Upper lobe of right lung (tissue), 1 donor: ENCODE measurements around the gene PAK5. TPM values are rescaled to one million over a fixed set of nuclear protein-coding genes. Genes with fewer than 3 reads are reported as not detected.

ENCODE experiments used
- ATAC-seq: fragments of 200-7000 bp; cut with Tn5 transposase; one replicate; pipeline ENCODE4 v1.9.1; 2020; ENCODE audit warnings: mild to moderate bottlenecking, moderate library complexity
- DNase-seq: peaks from one replicate; pipeline ENCODE4 v3.0.0-alpha.2; 2020
- H3K27ac ChIP-seq: fragments of 200-600 bp; one replicate; pipeline ENCODE4 v1.8.0; 2022
- H3K27me3 ChIP-seq: fragments of 200-600 bp; one replicate; pipeline ENCODE4 v1.8.0; 2022; ENCODE audit warnings: mild to moderate bottlenecking
- H3K36me3 ChIP-seq: fragments of 200-600 bp; one replicate; pipeline ENCODE4 v1.8.0; 2022
- H3K4me1 ChIP-seq: fragments of 200-600 bp; one replicate; pipeline ENCODE4 v1.8.0; 2022
- H3K4me3 ChIP-seq: fragments of 200-600 bp; one replicate; pipeline ENCODE4 v1.8.0; 2022; ENCODE audit warnings: mild to moderate bottlenecking
- H3K9me3 ChIP-seq: fragments of 200-600 bp; one replicate; pipeline ENCODE4 v1.8.0; 2022
- CTCF ChIP-seq: fragments of 200-600 bp; IDR thresholded peaks from one replicate; pipeline ENCODE4 v1.8.0; 2022; ENCODE audit warnings: antibody characterized with exemption
- intact Hi-C: fragments of 100-400 bp; cut with DNase I; formaldehyde crosslinking; loops from one replicate; pipeline ENCODE4 v1.11.0; 2022
- total RNA-seq: library from RNA; stranded (reverse); fragmentation: NEBNext Ultra II Directional; extraction: Animal tissue kit (Norgen Biotek cat#: 25700); gene quantifications from one replicate; pipeline ENCODE4 v1.2.1, GENCODE V29; 2021
- donor health status: DM: no; HTN: yes; CAD: no; lungs with severe emphysema.

PAK5 gene
- total RNA-seq, 1 donor from 2014 or later, result 0.35 TPM

GRCh38 chr20:9617940-9618339 lies 220.9 kb downstream of the PAK5 start:
- DNase-seq, result no peak
- H3K4me3 ChIP-seq, result no peak overlapping the region
- H3K27me3 ChIP-seq, result peaks cover 4% of the 10 kb centered on the region
- H3K27ac ChIP-seq, result no peak overlapping the region
- ATAC-seq, result peak; percentile 88
- TF ChIP-seq CTCF, result peak; percentile 46
- no peaks in the 10 kb centered on the region for H3K4me1 ChIP-seq
- H3K9me3 ChIP-seq, result no peaks in the 10 kb centered on the region
- intact Hi-C loops, result no loop called here
- no peaks in the 10 kb centered on the region for H3K36me3 ChIP-seq

- Histone ChIP-seq H3K4me1 (no peaks in the 10 kb centered on the region), H3K9me3 (no peaks in the 10 kb centered on the region), H3K4me3 (no peak overlapping the region), H3K36me3 (no peaks in the 10 kb centered on the region), H3K27ac (no peak overlapping the region), H3K27me3 (peaks cover 4% of the 10 kb centered on the region)
- intact Hi-C loops, result no loop called here
- DNase-seq, result no peak
- TF ChIP-seq CTCF, result peak; percentile 86
- peak; percentile 85 for ATAC-seq
These were observed 221.9 kb downstream of the PAK5 start for GRCh38 chr20:9616833-9617461.

- Histone ChIP-seq H3K36me3 (no peaks in the 10 kb centered on the region), H3K4me1 (no peaks in the 10 kb centered on the region), H3K9me3 (no peaks in the 10 kb centered on the region), H3K27ac (no peak overlapping the region), H3K27me3 (peaks cover 4% of the 10 kb centered on the region), H3K4me3 (no peak overlapping the region)
- ATAC-seq (peak; percentile 8), DNase-seq (no peak)
- no peak for TF ChIP-seq CTCF
- intact Hi-C loops, result no loop called here
These were observed 222.4 kb downstream of the PAK5 start for GRCh38 chr20:9616455-9616805.

- TF ChIP-seq CTCF, result no peak
- Histone ChIP-seq H3K27me3 (peaks cover 4% of the 10 kb centered on the region), H3K27ac (no peak overlapping the region), H3K9me3 (no peaks in the 10 kb centered on the region), H3K4me1 (no peaks in the 10 kb centered on the region), H3K36me3 (no peaks in the 10 kb centered on the region), H3K4me3 (no peak overlapping the region)
- ATAC-seq (peak; percentile 63), DNase-seq (no peak)
- intact Hi-C loops, result no loop called here
These were observed 223.0 kb downstream of the PAK5 start for GRCh38 chr20:9615766-9616454.

- DNase-seq, result no peak
- Histone ChIP-seq H3K27ac (no peak overlapping the region), H3K9me3 (no peaks in the 10 kb centered on the region), H3K4me3 (no peak overlapping the region), H3K4me1 (no peaks in the 10 kb centered on the region), H3K27me3 (peaks cover 4% of the 10 kb centered on the region), H3K36me3 (no peaks in the 10 kb centered on the region)
- TF ChIP-seq CTCF, result no peak
- intact Hi-C loops, result no loop called here
- ATAC-seq, result no peak
These were observed 223.8 kb downstream of the PAK5 start for GRCh38 chr20:9615118-9615517.
